Lower lobe of right lung (tissue), 2 donors: ENCODE results near the gene ARIH1. TPM values are rescaled to one million over a fixed set of nuclear protein-coding genes. Genes with fewer than 3 reads are reported as not detected.

ENCODE experiments used
- ATAC-seq, 2 donors: fragments of 200-7000 bp; cut with Tn5 transposase; one replicate each; pipeline ENCODE4 v1.9.1; 2020 to 2022; ENCODE audit warnings: mild to moderate bottlenecking in 2 of 2, moderate library complexity in 2 of 2
- DNase-seq: peaks from one replicate; pipeline ENCODE4 v3.0.0-alpha.2; 2020
- H3K27ac ChIP-seq: fragments of 200-600 bp; one replicate; pipeline ENCODE4 v1.8.0; 2022
- H3K27me3 ChIP-seq: fragments of 200-600 bp; one replicate; pipeline ENCODE4 v1.8.0; 2022; ENCODE audit warnings: low read depth
- H3K36me3 ChIP-seq: fragments of 200-600 bp; one replicate; pipeline ENCODE4 v1.8.0; 2022; ENCODE audit warnings: mild to moderate bottlenecking
- H3K4me1 ChIP-seq: fragments of 200-600 bp; one replicate; pipeline ENCODE4 v1.8.0; 2022
- H3K4me3 ChIP-seq: fragments of 200-600 bp; one replicate; pipeline ENCODE4 v1.8.0; 2022; ENCODE audit warnings: mild to moderate bottlenecking
- H3K9me3 ChIP-seq: fragments of 200-600 bp; one replicate; pipeline ENCODE4 v1.8.0; 2022
- CTCF ChIP-seq: fragments of 200-600 bp; IDR thresholded peaks from one replicate; pipeline ENCODE4 v1.8.0; 2022; ENCODE audit warnings: antibody characterized with exemption, mild to moderate bottlenecking
- intact Hi-C: fragments of 100-400 bp; cut with DNase I; formaldehyde crosslinking; loops from one replicate; pipeline ENCODE4 v1.11.0; 2022
- total RNA-seq: library from RNA; stranded (reverse); fragmentation: NEBNext Ultra II Directional; extraction: Animal tissue kit (Norgen Biotek cat#: 25700); gene quantifications from one replicate; pipeline ENCODE4 v1.2.1, GENCODE V29; 2021
- donor health status: DM: no; HTN: yes; CAD: no; lungs with severe emphysema.

Gene ARIH1
- total RNA-seq, 1 donor from 2014 or later, result 149 TPM

- intact Hi-C loops, result no loop called here
- Histone ChIP-seq H3K9me3 (no peaks in the 10 kb centered on the region), H3K4me1 (no peaks in the 10 kb centered on the region), H3K4me3 (no peak overlapping the region), H3K27me3 (no peaks in the 10 kb centered on the region), H3K27ac (no peak overlapping the region), H3K36me3 (peaks cover 89% of the 10 kb centered on the region)
- DNase-seq (no peak), ATAC-seq (peak in 1 of 2 donors; percentile 40)
- no peak for TF ChIP-seq CTCF
Measured at GRCh38 chr15:72570059-72570458, 95.9 kb downstream of the ARIH1 start.

DNA sequence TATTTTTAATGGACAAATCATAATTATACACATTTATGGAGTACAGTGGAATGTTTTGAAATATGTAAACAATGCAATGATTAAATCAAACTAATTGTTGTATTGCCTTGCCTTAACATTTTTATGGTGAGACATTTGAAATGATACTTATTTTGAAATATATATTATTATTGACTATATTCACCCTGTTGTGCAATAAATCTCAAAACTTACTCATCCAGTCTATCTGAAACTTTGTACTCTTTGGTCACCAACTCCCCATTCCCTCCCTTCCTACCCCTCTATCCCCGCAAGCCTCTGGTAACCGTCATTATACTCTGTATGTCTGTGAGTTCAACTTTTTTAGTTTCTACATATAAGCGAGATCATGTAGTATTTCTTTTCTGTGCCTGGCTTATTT, 105.7 kb downstream of the ARIH1 start:
- intact Hi-C loops, result no loop called here
- Histone ChIP-seq H3K4me3 (no peak overlapping the region), H3K36me3 (peaks cover 94% of the 10 kb centered on the region), H3K4me1 (no peaks in the 10 kb centered on the region), H3K27me3 (no peaks in the 10 kb centered on the region), H3K27ac (no peak overlapping the region), H3K9me3 (peaks cover 5% of the 10 kb centered on the region)
- no peak for DNase-seq
- no peak for ATAC-seq
- TF ChIP-seq CTCF, result no peak

GRCh38 chr15:72584006-72584405, 109.9 kb downstream of the ARIH1 start:
- H3K4me3 ChIP-seq, result no peak overlapping the region
- intact Hi-C loops, result no loop called here
- peaks cover 2% of the 10 kb centered on the region for H3K9me3 ChIP-seq
- no peaks in the 10 kb centered on the region for H3K4me1 ChIP-seq
- DNase-seq, result no peak
- H3K27me3 ChIP-seq, result no peaks in the 10 kb centered on the region
- no peak overlapping the region for H3K27ac ChIP-seq
- peaks cover 74% of the 10 kb centered on the region for H3K36me3 ChIP-seq
- no peak for TF ChIP-seq CTCF
- ATAC-seq, result no peak

DNA sequence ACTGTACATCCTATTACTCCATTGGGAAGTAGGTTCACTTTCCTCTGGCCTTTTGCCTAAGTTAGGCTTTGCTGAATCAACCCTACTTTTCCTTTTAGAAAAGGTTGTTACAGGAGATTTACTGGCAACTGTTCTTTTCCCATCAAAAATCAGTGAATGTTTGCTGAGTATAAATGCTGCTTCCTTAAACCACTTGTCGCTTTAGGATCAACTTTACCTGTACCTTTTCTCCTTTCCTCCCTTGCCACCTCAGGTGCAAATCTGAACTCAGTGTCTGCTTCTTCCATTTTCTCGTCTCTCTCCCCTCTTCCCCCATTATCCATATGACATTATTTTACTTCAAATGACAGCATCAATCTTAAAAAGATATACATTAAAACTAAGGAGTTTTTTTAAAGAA, 110.9 kb downstream of the ARIH1 start:
- Histone ChIP-seq H3K4me1 (no peaks in the 10 kb centered on the region), H3K4me3 (no peak overlapping the region), H3K9me3 (no peaks in the 10 kb centered on the region), H3K27me3 (no peaks in the 10 kb centered on the region), H3K36me3 (peaks cover 66% of the 10 kb centered on the region), H3K27ac (no peak overlapping the region)
- ATAC-seq (no peak), DNase-seq (no peak)
- intact Hi-C loops, result no loop called here
- no peak for TF ChIP-seq CTCF

GRCh38 chr15:72585476-72586058, 111.4 kb downstream of the ARIH1 start:
- H3K4me1 ChIP-seq, result no peaks in the 10 kb centered on the region
- H3K9me3 ChIP-seq, result no peaks in the 10 kb centered on the region
- intact Hi-C loops, result no loop called here
- H3K4me3 ChIP-seq, result no peak overlapping the region
- no peak overlapping the region for H3K27ac ChIP-seq
- TF ChIP-seq CTCF, result no peak
- DNase-seq (no peak), ATAC-seq (no peak)
- H3K27me3 ChIP-seq, result no peaks in the 10 kb centered on the region
- peaks cover 60% of the 10 kb centered on the region for H3K36me3 ChIP-seq
